ENCODE results near the gene SPOCK1.
"Not testable (repeated sequence)": the region's sequence is repeated elsewhere in the genome, so short reads cannot be mapped to it uniquely, and the experiment has no call there.

The SPOCK1 gene

DNA sequence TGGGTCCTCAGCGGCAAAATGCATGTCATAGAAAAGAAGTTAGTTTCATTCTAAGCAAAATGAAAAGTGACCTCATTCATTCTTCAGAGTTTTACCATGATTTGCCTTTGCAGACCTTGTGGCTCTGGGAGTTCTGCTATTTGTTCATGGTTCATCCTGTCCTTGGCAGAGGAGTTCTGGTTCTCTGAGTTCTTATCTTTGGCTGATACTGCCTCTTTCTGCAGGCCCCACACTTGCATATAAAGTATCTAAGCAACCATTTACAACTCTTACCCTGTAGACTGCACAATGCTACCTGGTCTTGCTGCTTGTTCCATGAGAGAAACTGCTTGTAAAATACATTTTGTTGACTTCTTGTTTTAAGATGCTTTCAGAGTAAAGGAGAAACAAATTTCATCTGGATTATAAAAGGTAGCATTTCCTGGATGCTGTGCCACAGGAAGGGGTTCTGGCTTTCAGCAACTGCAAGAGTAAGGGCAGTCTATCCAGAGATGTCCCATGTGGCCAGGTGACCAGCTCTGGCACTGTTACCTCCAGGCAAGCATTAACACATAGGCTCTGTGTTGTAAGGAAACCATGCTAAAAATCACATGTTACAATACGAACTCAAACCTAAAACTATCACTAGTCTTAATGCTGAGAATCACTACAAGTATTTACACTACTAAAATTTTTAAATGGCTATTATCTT lies 513.2 kb downstream of the SPOCK1 start:
- H3K4me3 ChIP-seq (ENCODE audit: low read depth, low read length), result no peak overlapping the region
- TF ChIP-seq, protein P1, sequence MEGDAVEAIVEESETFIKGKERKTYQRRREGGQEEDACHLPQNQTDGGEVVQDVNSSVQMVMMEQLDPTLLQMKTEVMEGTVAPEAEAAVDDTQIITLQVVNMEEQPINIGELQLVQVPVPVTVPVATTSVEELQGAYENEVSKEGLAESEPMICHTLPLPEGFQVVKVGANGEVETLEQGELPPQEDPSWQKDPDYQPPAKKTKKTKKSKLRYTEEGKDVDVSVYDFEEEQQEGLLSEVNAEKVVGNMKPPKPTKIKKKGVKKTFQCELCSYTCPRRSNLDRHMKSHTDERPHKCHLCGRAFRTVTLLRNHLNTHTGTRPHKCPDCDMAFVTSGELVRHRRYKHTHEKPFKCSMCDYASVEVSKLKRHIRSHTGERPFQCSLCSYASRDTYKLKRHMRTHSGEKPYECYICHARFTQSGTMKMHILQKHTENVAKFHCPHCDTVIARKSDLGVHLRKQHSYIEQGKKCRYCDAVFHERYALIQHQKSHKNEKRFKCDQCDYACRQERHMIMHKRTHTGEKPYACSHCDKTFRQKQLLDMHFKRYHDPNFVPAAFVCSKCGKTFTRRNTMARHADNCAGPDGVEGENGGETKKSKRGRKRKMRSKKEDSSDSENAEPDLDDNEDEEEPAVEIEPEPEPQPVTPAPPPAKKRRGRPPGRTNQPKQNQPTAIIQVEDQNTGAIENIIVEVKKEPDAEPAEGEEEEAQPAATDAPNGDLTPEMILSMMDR (IDR thresholded peaks at IDR 0.05; ENCODE audit: borderline replicate concordance, insufficient read depth, low read depth, low read length), result no peak

DNA sequence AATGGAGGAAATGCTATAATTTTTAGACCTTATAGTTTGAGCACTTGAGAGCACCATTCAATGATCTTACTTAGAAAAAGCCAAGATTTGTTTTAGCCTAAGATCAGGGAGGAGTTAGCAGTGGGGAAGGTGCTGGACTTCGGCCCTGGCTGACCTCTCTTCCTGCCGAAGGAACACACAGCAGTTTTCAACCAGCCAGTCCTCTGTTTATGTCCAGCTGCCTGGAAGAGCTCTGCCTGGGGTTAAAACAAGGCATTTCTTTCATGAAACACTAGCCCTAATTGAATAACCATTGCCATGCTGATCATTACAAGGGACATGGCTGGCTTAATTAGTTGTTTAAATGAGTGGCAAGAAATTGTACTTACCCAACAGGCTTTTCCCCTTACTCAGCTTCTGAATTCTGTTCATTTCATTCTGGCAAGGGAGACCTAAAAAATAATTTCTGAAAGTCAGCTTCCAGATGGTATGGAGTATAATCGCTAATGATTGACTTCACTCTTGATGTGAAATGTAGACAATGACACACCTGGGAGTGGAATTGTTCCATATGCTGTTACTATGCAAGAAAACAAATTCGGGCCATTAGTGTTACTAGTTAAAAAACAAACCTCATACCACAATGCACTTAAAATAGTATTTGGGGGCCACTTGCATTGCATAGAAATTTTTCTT lies 514.2 kb downstream of the SPOCK1 start:
- no peak overlapping the region for H3K4me3 ChIP-seq (ENCODE audit: low read depth, low read length)
- TF ChIP-seq, protein P1 (IDR thresholded peaks at IDR 0.05; ENCODE audit: borderline replicate concordance, insufficient read depth, low read depth, low read length), result no peak

DNA sequence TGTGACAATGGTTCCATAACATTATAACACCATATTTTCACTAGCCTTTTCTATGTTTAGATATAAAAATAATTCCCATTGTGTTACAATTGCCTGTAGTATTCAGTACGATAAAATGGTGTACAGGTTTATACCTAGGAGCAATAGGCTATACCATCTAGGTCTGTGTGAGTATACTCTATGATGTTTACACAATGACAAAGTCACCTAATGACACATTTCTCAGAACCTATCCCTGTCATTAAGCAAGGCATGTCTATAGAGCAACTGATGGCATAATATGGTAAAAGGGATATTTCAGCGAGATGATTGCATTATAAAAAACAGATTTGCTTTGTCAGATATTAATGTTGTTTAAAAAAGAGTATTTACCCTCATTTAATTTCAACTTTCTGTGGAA lies 517.2 kb downstream of the SPOCK1 start:
- no peak overlapping the region for H3K4me3 ChIP-seq (ENCODE audit: low read depth, low read length)
- TF ChIP-seq, protein P1 (IDR thresholded peaks at IDR 0.05; ENCODE audit: borderline replicate concordance, insufficient read depth, low read depth, low read length), result no peak

DNA sequence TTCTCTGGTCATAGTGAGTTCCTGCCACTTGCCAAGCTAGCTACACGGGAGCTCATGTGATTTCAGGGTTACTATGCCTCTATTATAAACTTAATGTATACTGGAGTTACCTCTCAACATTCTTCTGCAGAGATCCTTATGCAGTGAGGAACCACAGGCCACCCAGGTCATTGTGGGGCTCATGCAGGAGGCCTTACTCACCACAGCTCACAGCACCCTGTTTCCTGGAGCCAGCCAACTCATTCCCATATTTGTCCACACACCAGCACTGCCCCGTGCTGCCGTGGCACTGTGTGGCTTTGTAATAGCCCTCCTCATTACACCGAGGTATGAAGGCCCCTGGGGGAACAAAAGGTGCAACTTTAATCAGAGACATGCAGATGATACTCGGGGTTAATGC lies 520.0 kb downstream of the SPOCK1 start:
- no peak overlapping the region for H3K4me3 ChIP-seq (ENCODE audit: low read depth, low read length)
- TF ChIP-seq, protein P1 (IDR thresholded peaks at IDR 0.05; ENCODE audit: borderline replicate concordance, insufficient read depth, low read depth, low read length), result no peak

DNA sequence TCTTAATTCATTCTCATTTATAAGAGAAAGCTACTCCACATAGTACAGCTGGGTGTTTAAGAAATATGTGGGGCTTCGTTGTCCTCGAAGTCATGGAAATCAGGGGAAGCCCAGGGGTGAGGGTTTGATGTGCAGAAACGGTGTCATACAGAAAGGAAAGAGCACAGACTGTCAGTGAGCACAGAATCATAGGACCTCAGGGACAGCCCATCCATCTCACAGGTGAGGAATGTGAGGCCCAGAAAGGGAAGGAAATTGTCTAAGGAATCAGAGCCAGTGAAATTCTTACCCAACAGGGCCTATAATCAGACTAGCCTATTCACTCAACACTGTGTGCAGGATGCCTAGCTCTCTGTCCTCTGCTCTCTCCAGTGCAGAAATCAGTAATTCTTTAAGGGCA lies 535.6 kb downstream of the SPOCK1 start:
- no peak overlapping the region for H3K4me3 ChIP-seq (ENCODE audit: low read depth, low read length)
- TF ChIP-seq, protein P1 (IDR thresholded peaks at IDR 0.05; ENCODE audit: borderline replicate concordance, insufficient read depth, low read depth, low read length), result no peak

DNA sequence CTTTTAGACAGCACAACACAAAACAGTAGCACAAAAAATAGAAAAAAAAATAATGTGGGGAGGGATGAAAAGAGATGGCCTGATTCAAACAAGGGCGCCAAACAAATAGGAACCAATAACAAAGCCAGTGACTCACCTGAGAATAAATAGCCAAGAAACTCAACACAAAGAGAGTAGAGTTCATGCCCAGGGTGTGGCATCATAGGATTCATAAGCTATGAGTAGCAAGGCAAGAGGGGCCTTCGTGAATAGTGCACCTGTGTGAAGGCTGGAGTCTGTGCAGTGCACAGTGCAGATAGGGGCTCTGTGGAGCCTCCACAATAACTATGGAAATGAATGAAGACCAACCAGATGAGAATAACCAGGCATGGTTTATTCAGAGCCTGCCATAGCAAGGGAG lies 541.7 kb downstream of the SPOCK1 start:
- H3K4me3 ChIP-seq (ENCODE audit: low read depth, low read length), result no peak overlapping the region
- TF ChIP-seq, protein P1 (IDR thresholded peaks at IDR 0.05; ENCODE audit: borderline replicate concordance, insufficient read depth, low read depth, low read length), result no peak

DNA sequence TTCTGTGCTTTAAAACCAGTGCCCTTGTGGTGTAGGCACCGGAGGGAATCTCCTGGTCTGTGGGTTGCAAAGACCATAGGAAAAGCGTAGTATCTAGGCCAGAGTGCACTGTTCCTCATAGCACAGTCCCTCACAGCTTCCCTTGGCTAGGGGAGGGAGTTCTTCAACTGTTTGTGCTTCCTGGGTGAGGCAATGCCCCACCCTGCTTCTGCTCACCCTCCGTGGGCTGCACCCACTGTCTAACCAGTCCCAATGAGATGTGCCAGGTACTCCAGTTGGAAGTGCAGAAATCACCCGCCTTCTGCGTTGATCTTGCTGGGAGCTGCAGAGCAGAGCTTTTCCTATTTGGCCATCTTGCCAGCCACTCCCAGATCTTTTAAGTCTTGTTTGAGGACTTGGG lies 545.0 kb downstream of the SPOCK1 start:
- H3K4me3 ChIP-seq (ENCODE audit: low read depth, low read length), result not testable (repeated sequence)

DNA sequence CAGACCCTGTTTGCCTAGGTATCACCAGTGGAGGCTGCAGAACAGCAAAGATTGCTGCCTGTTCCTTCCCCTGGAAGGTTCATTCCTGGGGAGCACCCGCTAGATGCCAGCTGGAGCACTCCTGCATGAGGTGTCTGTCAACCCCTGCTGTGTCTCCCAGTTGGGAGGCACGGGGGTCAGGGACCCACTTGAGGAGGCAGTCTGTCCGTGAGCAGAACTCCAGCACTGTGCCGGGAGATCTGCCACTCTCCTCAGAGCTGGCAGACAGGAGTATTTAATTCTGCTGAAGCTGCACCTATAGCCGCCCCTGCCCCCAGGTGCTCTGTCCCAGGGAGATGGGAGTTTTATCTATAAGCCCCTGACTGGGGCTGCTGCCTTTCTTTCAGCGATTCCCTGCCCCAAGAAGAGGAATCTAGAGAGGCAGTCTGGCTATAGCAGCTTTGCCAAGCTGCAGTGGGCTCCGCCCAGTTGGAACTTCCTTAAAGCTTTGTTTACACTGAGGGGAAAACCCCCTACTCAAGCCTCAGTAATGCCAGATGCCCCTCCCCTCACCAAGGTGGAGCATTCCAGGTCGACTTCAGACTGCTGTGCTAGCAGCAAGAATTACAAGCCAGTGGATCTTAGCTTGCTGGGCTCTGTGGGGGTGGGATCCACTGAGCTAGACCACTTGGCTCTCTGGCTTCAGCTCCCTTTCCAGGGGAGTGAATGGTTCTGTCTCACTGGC lies 545.6 kb downstream of the SPOCK1 start:
- not testable (repeated sequence) for H3K4me3 ChIP-seq (ENCODE audit: low read depth, low read length)

Measured in GM12875 (cell line).